ENCODE results near the gene MYH9. TPM values are rescaled to one million over a fixed set of nuclear protein-coding genes. Genes with fewer than 3 reads are reported as not detected.

The MYH9 gene
- total RNA-seq, 1 experiment from 2014 or later: 258 TPM

- H4K20me1 ChIP-seq (ENCODE audit: insufficient read depth): no peaks in the 10 kb centered on the region
- no peaks in the 10 kb centered on the region for H3K27me3 ChIP-seq (ENCODE audit: insufficient read depth, low read length)
- no peaks in the 10 kb centered on the region for H3K4me1 ChIP-seq (ENCODE audit: control insufficient read depth in 1 of 2, insufficient read depth in 2 of 2, low read length in 2 of 2)
- DNase-seq (ENCODE audit: low read depth, low spot score) (no peak), ATAC-seq (no peak)
- ChIA-PET POLR2A (no interaction called here), RAD21 (ENCODE audit: low non-redundant PET in 1 of 2, low total read pairs in 2 of 2, uncharacterized antibody in 2 of 2, unreplicated experiment in 2 of 2) (no interaction called here), CTCF (no interaction called here)
- no peak overlapping the region for H3K27ac ChIP-seq (ENCODE audit: low read depth, low read length)
- H3K36me3 ChIP-seq (ENCODE audit: control insufficient read depth in 1 of 2, insufficient read depth in 2 of 2, low read length in 2 of 2): peaks cover 60 to 76% of the 10 kb centered on the region in 2 experiments
- no peak overlapping the region for H3K4me3 ChIP-seq (replicated peaks in 1 of 2; ENCODE audit: low read depth in 1 of 2, low read length in 2 of 2)
- no TSS peak for BruUV-seq (replicated peaks)
- H3K9me3 ChIP-seq (ENCODE audit: control insufficient read depth in 1 of 2, insufficient read depth in 1 of 2, low read depth in 1 of 2, low read length in 2 of 2): no peaks in the 10 kb centered on the region
- no peak overlapping the region for H3K4me2 ChIP-seq (ENCODE audit: low read length)
- TF ChIP-seq TCF7L2 (IDR thresholded peaks at IDR 0.05; ENCODE audit: borderline replicate concordance, extremely low read depth, insufficient read depth, insufficient read length): no peak
- TF ChIP-seq CBX3 (IDR thresholded peaks at IDR 0.05; ENCODE audit: low read depth): no peak
- TF ChIP-seq ZBTB33 (IDR thresholded peaks at IDR 0.05; ENCODE audit: extremely low read depth, insufficient replicate concordance, low read length): no peak
- TF ChIP-seq REST (IDR thresholded peaks at IDR 0.05; ENCODE audit: low read depth): no peak
- TF ChIP-seq CTCF (IDR thresholded peaks at IDR 0.05 in 2 of 3, conservative IDR thresholded peaks at IDR 0.05 in 1 of 3; ENCODE audit: borderline replicate concordance in 1 of 3, insufficient read depth in 1 of 3, low read depth in 2 of 3, low read length in 2 of 3): no peak
- no peak for TF ChIP-seq SP1 (IDR thresholded peaks at IDR 0.05; ENCODE audit: low read depth)
- TF ChIP-seq RAD21 (IDR thresholded peaks at IDR 0.05; ENCODE audit: low read depth): no peak
- TF ChIP-seq EZH2phosphoT487 (IDR thresholded peaks at IDR 0.05; ENCODE audit: borderline replicate concordance): no peak
- TF ChIP-seq SIN3A (IDR thresholded peaks at IDR 0.05; ENCODE audit: low read depth): no peak
- TF ChIP-seq CEBPB (IDR thresholded peaks at IDR 0.05; ENCODE audit: low read depth): no peak
- no peak overlapping the region for H3K9ac ChIP-seq (ENCODE audit: low read length)
- intact Hi-C loops (cut with micrococcal nuclease): no loop called here
- peaks cover 37% of the 10 kb centered on the region; the same call in 1 of the 2 replicates for H3K79me2 ChIP-seq (ENCODE audit: insufficient read depth, low read length)
- no peaks in the 10 kb centered on the region for H3K9me2 ChIP-seq (ENCODE audit: insufficient read depth)
- H2AFZ ChIP-seq (ENCODE audit: low read depth, low read length, poor library complexity, severe bottlenecking): no peak overlapping the region
These were observed 67.9 kb downstream of the MYH9 start for GRCh38 chr22:36319595-36320497.

All from HCT116 (cell line).